Measurements from ENCODE around the gene RPL13. TPM values are rescaled to one million over a fixed set of nuclear protein-coding genes. Genes with fewer than 3 reads are reported as not detected.

RPL13 gene
- total RNA-seq, 1 donor from 2014 or later = 2,070 TPM

DNA sequence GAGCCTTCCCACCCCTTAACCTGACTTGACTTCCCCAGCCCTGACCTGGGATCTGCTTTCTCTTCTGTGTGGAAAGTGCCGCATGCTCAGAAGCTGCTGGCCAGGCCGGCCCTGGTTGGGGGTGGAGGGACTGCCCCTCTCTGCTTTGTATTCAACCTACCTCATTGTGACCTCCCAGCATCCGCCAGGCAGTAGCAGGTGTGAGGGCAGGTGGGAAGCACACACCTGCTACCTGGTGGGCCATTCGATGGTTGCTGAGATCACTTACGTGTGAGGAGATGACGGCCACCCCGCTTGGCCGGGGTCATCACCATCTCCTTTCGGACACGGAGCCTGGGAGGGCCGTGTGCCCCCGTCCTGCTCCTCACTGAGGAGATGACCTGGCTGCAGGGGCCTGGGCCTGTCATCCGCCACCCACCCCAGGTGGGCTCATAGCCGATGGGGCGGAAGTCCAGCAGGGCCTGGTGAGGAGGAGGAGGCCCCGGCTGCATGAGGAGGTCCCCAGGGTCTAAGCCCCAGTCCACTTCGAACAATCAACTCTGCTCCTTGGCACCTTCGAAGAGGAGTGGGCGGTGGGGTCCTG lies 22.2 kb downstream of the RPL13 start:
- no peaks in the 10 kb centered on the region for H3K27me3 Mint-ChIP-seq (ENCODE audit: unreplicated experiment)
- no peak overlapping the region for H3K27ac Mint-ChIP-seq (ENCODE audit: unreplicated experiment)
- no peaks in the 10 kb centered on the region for H3K9me3 Mint-ChIP-seq (ENCODE audit: unreplicated experiment)
- H3K4me1 Mint-ChIP-seq (ENCODE audit: unreplicated experiment) = no peaks in the 10 kb centered on the region
- H3K36me3 Mint-ChIP-seq (ENCODE audit: low read depth, unreplicated experiment) = no peaks in the 10 kb centered on the region
- TF ChIP-seq, protein P1, sequence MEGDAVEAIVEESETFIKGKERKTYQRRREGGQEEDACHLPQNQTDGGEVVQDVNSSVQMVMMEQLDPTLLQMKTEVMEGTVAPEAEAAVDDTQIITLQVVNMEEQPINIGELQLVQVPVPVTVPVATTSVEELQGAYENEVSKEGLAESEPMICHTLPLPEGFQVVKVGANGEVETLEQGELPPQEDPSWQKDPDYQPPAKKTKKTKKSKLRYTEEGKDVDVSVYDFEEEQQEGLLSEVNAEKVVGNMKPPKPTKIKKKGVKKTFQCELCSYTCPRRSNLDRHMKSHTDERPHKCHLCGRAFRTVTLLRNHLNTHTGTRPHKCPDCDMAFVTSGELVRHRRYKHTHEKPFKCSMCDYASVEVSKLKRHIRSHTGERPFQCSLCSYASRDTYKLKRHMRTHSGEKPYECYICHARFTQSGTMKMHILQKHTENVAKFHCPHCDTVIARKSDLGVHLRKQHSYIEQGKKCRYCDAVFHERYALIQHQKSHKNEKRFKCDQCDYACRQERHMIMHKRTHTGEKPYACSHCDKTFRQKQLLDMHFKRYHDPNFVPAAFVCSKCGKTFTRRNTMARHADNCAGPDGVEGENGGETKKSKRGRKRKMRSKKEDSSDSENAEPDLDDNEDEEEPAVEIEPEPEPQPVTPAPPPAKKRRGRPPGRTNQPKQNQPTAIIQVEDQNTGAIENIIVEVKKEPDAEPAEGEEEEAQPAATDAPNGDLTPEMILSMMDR (IDR thresholded peaks at IDR 0.05; ENCODE audit: unreplicated experiment) = no peak
- DNase-seq (ENCODE audit: low spot score) = no peak
- no peak overlapping the region for H3K4me3 Mint-ChIP-seq (ENCODE audit: unreplicated experiment)

DNA sequence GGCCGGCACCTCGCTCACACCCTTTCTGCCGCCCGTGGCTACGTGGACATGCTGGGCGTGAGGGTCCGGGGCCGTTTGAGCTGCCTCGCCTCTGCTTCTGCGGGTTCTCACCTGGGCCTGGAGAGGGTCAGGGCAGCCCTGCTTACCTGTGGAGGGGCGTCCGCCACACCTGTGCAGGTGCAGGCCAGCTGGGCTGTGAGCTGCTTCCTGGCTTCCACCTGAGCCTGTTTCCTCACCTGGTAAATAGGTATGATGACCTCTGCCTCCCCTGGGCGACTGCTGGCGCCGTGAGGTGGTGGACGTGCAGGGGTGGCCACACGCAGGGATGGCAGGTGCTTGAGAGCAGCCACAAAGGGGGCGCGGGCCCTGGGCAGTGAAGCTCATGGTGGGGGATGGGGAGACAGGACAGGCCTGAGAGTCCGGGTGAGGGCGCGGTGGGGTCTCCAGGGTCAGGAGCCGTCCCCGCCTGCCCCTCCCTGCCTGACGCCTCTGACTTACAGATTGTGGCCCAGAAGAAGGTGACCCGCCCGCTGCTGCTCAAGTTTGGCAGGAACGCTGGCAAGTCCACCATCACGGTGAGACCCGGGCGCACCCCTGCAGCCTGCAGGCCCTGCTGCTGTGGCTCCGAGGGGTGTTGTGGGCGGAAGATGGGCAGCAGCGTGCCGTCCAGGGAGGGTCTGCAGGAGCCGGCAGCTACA lies 22.9 kb downstream of the RPL13 start:
- Mint-ChIP-seq H3K36me3 (ENCODE audit: low read depth, unreplicated experiment) (no peaks in the 10 kb centered on the region), H3K9me3 (ENCODE audit: unreplicated experiment) (no peaks in the 10 kb centered on the region), H3K27me3 (ENCODE audit: unreplicated experiment) (no peaks in the 10 kb centered on the region)

DNA sequence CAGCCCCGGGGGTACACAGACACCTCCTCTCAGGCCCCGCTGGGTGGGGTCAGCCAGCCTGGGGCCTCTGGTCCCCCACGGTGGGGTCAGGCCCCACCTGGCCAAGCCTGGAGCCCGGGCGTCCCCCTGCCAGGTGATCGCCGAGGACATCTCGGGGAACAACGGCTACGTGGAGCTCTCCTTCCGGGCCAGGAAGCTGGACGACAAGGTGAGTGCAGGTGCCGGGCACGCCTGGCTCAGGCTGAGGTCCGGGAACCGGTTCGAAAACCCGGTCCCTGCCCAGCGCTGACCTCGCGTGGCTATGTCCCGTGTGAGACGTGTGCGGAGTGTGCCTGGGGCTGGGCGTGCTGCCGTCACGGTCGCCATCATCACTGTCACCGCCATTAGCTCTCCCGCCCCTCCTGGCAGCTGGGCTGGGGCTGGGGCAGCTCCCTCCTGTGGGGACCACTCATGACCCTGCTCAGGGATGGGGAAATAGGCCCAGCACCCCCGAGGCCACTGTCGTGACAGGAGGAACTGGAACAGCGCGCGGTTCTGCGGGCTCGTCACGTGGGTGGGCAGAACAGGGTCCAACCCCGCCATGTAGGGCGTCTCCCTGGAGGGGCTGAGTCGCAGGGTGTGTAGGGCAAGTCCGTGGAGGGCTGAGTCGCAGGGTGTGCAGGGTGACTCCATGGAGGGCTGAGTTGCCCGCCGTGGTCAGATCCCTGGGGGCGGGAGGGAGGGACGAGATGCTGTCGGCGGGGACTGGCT lies 23.6 kb downstream of the RPL13 start:
- H3K27me3 Mint-ChIP-seq (ENCODE audit: unreplicated experiment) = no peaks in the 10 kb centered on the region

More for the DNA sequence above, 22.9 kb downstream of the RPL13 start:
- TF ChIP-seq, protein P1 (IDR thresholded peaks at IDR 0.05; ENCODE audit: unreplicated experiment) = no peak
- DNase-seq (ENCODE audit: low spot score) = no peak
- H3K4me1 Mint-ChIP-seq (ENCODE audit: unreplicated experiment) = no peaks in the 10 kb centered on the region
- H3K4me3 Mint-ChIP-seq (ENCODE audit: unreplicated experiment) = no peak overlapping the region
- H3K27ac Mint-ChIP-seq (ENCODE audit: unreplicated experiment) = no peak overlapping the region

DNA sequence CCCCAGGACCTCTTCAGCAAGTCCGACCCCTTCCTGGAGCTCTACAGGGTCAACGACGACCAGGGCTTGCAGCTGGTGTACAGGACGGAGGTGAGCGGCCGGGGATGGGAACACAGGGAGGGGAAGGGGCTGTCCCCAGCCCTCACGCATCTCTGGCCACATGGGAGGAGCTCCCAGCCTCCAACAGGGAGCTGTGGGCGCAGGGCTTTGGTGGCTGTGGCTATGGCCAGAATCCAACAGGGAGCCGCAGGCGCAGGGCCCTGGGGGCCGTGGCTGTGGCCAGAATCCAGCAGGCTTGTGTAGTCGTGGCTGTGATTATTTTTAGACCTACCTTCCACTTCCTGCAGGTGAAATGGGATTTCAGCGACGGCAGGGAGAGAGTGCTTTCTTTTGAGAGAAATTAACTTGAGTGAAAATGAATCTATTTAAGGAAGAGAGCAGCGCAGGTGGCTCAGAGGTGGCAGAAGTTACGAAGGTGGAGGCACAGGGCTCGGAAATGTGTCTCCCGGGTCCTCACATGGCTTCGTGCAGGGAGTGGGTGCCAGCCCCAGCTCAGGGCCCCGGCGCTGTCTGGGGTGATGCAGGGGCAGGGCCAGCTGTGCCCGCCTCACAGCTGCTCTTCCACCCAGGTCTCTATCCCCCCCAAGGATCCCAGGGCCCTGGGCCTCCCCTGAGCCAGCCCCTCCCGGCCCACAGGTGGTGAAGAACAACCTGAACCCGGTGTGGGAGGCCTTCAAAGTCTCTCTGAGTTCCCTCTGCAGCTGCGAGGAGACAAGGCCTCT lies 24.5 kb downstream of the RPL13 start:
- DNase-seq (ENCODE audit: low spot score) = no peak
- no peaks in the 10 kb centered on the region for H3K9me3 Mint-ChIP-seq (ENCODE audit: unreplicated experiment)
- TF ChIP-seq, protein P1 (IDR thresholded peaks at IDR 0.05; ENCODE audit: unreplicated experiment) = no peak
- no peaks in the 10 kb centered on the region for H3K27me3 Mint-ChIP-seq (ENCODE audit: unreplicated experiment)
- no peaks in the 10 kb centered on the region for H3K36me3 Mint-ChIP-seq (ENCODE audit: low read depth, unreplicated experiment)
- no peak overlapping the region for H3K4me3 Mint-ChIP-seq (ENCODE audit: unreplicated experiment)
- no peak overlapping the region for H3K27ac Mint-ChIP-seq (ENCODE audit: unreplicated experiment)
- no peaks in the 10 kb centered on the region for H3K4me1 Mint-ChIP-seq (ENCODE audit: unreplicated experiment)

More for the DNA sequence above, 23.6 kb downstream of the RPL13 start:
- no peak overlapping the region for H3K27ac Mint-ChIP-seq (ENCODE audit: unreplicated experiment)
- no peaks in the 10 kb centered on the region for H3K4me1 Mint-ChIP-seq (ENCODE audit: unreplicated experiment)
- H3K36me3 Mint-ChIP-seq (ENCODE audit: low read depth, unreplicated experiment) = no peaks in the 10 kb centered on the region
- no peak overlapping the region for H3K4me3 Mint-ChIP-seq (ENCODE audit: unreplicated experiment)
- TF ChIP-seq, protein P1 (IDR thresholded peaks at IDR 0.05; ENCODE audit: unreplicated experiment) = no peak
- no peaks in the 10 kb centered on the region for H3K9me3 Mint-ChIP-seq (ENCODE audit: unreplicated experiment)
- DNase-seq (ENCODE audit: low spot score) = no peak
